Neural progenitor cell (in vitro differentiated cells): ENCODE results near the gene HMX3. TPM values are rescaled to one million over a fixed set of nuclear protein-coding genes. Genes with fewer than 3 reads are reported as not detected.

ENCODE experiments used
- DNase-seq: peaks from one replicate; pipeline ENCODE4 v3.0.0-alpha.2; 2016; ENCODE audit warnings: low spot score
- H2AFZ ChIP-seq: fragments of 200-600 bp; sonication (generic); replicated peaks from 2 replicates; pipeline ENCODE4 v1.6.1; 2016; ENCODE audit warnings: antibody characterized with exemption
- H3F3A ChIP-seq: fragments of 200-600 bp; sonication (generic); 2 replicates; pipeline ENCODE4 v1.6.1; 2016; ENCODE audit warnings: antibody characterized with exemption, low read depth
- H3K27ac ChIP-seq: fragments of 200-600 bp; sonication (generic); 2 replicates; pipeline ENCODE4 v1.5.1; 2016; ENCODE audit warnings: mild to moderate bottlenecking
- H3K27me3 ChIP-seq: fragments of 200-600 bp; sonication (generic); 2 replicates; pipeline ENCODE4 v1.6.1; 2016; ENCODE audit warnings: mild to moderate bottlenecking, moderate library complexity
- H3K36me3 ChIP-seq: fragments of 200-600 bp; sonication (generic); 2 replicates; pipeline ENCODE4 v1.5.1; 2016
- H3K4me1 ChIP-seq: fragments of 200-600 bp; sonication (generic); 2 replicates; pipeline ENCODE4 v1.6.1; 2016; ENCODE audit warnings: mixed run types
- H3K4me2 ChIP-seq: fragments of 200-600 bp; sonication (generic); 2 replicates; pipeline ENCODE4 v1.6.1; 2016
- H3K4me3 ChIP-seq: fragments of 200-600 bp; sonication (generic); 2 replicates; pipeline ENCODE4 v1.5.1; 2016
- H3K79me2 ChIP-seq: fragments of 200-600 bp; sonication (generic); 2 replicates; pipeline ENCODE4 v1.6.1; 2016; ENCODE audit warnings: low read depth
- H3K9ac ChIP-seq: fragments of 200-600 bp; sonication (generic); 2 replicates; pipeline ENCODE4 v1.6.1; 2016
- H3K9me3 ChIP-seq: fragments of 200-600 bp; sonication (generic); 2 replicates; pipeline ENCODE4 v1.5.1; 2016; ENCODE audit warnings: low read depth
- H4K20me1 ChIP-seq: fragments of 200-600 bp; sonication (generic); 2 replicates; pipeline ENCODE4 v1.6.1; 2016; ENCODE audit warnings: low read depth
- H3K27ac Mint-ChIP-seq: 3 replicates; pipeline ENCODE4 v1.8.0; 2021; ENCODE audit warnings: mixed read lengths
- H3K27me3 Mint-ChIP-seq: 2 replicates; pipeline ENCODE4 v1.8.0; 2022; ENCODE audit warnings: low read depth, mild to moderate bottlenecking, inconsistent platforms, moderate library complexity, mixed read lengths; ENCODE audit not compliant: insufficient read depth
- H3K36me3 Mint-ChIP-seq: 3 replicates; pipeline ENCODE4 v1.8.0; 2021; ENCODE audit warnings: mixed read lengths
- H3K4me1 Mint-ChIP-seq: 3 replicates; pipeline ENCODE4 v1.8.0; 2021; ENCODE audit warnings: mixed read lengths
- H3K4me3 Mint-ChIP-seq: 3 replicates; pipeline ENCODE4 v1.8.0; 2021; ENCODE audit warnings: mild to moderate bottlenecking, moderate library complexity, mixed read lengths
- H3K9me3 Mint-ChIP-seq: 3 replicates; pipeline ENCODE4 v1.8.0; 2020; ENCODE audit warnings: mixed read lengths
- CTCF ChIP-seq: fragments of 200-600 bp; sonication (generic); IDR thresholded peaks from 2 replicates; pipeline ENCODE4 v1.5.1; 2017; ENCODE audit warnings: antibody characterized with exemption, mild to moderate bottlenecking
- EZH2 ChIP-seq: fragments of 200-600 bp; sonication (generic); IDR thresholded peaks from 2 replicates; pipeline ENCODE4 v1.6.1; 2017; ENCODE audit warnings: antibody characterized with exemption, mild to moderate bottlenecking, moderate library complexity
- EZH2phosphoT487 ChIP-seq: fragments of 200-600 bp; sonication (generic); IDR thresholded peaks from 2 replicates; pipeline ENCODE4 v1.6.1; 2017; ENCODE audit warnings: antibody characterized with exemption
- total RNA-seq: library from RNA; depleted of rRNA; stranded (reverse); fragments of >200 nt; gene quantifications from 2 replicates; pipeline ENCODE4 v1.2.3, GENCODE V29; 2015; ENCODE audit warnings: low replicate concordance

HMX3 gene
- 0.12 TPM in 1 of 2 replicates, not detected in the other for total RNA-seq

- H3K27ac ChIP-seq, result no peak within 1 kb of the TSS
- H3K4me3 Mint-ChIP-seq, result peak within 1 kb of the TSS; percentile 74
- peak within 1 kb of the TSS; percentile 50 for H3K4me3 ChIP-seq
- H4K20me1 ChIP-seq, result peaks cover 82% of the 10 kb centered on the region
- H3K36me3 Mint-ChIP-seq, result no peaks in the 10 kb centered on the region
- H3K9ac ChIP-seq, result no peak within 1 kb of the TSS
- no peaks in the 10 kb centered on the region for H3K79me2 ChIP-seq
- H3K27me3 Mint-ChIP-seq, result peaks cover 85% of the 10 kb centered on the region
- DNase-seq, result peak; percentile 93
- TF ChIP-seq EZH2 (no peak), EZH2phosphoT487 (no peak), CTCF (no peak)
- H3K27me3 ChIP-seq, result peaks cover 100% of the 10 kb centered on the region
- H3K4me2 ChIP-seq, result peak within 1 kb of the TSS; percentile 69
- no peaks in the 10 kb centered on the region for H3K36me3 ChIP-seq
- H2AFZ ChIP-seq, result no peak within 1 kb of the TSS
- peaks cover 47% of the 10 kb centered on the region for H3K4me1 ChIP-seq
- H3K27ac Mint-ChIP-seq, result no peak within 1 kb of the TSS
- peaks cover 66% of the 10 kb centered on the region for H3F3A ChIP-seq
- H3K9me3 Mint-ChIP-seq, result no peaks in the 10 kb centered on the region
- peaks cover 33% of the 10 kb centered on the region for H3K4me1 Mint-ChIP-seq
- no peaks in the 10 kb centered on the region for H3K9me3 ChIP-seq
These were observed at the start of gene HMX3 for GRCh38 chr10:123135415-123136141. HMX3 (plus strand) TSS chr10:123135970; CDS start chr10:123136051, 81 bp downstream.

- Histone ChIP-seq H3K27ac (no peak overlapping the region), H3K4me2 (no peak overlapping the region), H3K9ac (no peak overlapping the region), H3K9me3 (no peaks in the 10 kb centered on the region), H3K79me2 (no peaks in the 10 kb centered on the region), H3F3A (no peaks in the 10 kb centered on the region), H3K36me3 (no peaks in the 10 kb centered on the region), H4K20me1 (no peaks in the 10 kb centered on the region), H3K4me3 (no peak overlapping the region), H3K27me3 (no peaks in the 10 kb centered on the region), H3K4me1 (peaks cover 9% of the 10 kb centered on the region), H2AFZ (no peak overlapping the region)
- no peak for DNase-seq
- Mint-ChIP-seq H3K27me3 (no peaks in the 10 kb centered on the region), H3K4me1 (peaks cover 3% of the 10 kb centered on the region), H3K27ac (no peak overlapping the region), H3K4me3 (no peak overlapping the region), H3K9me3 (no peaks in the 10 kb centered on the region), H3K36me3 (no peaks in the 10 kb centered on the region)
- no peak for TF ChIP-seq EZH2phosphoT487
- no peak for TF ChIP-seq CTCF
- no peak for TF ChIP-seq EZH2
These were observed 49.5 kb upstream of the HMX3 start for GRCh38 chr10:123086281-123086680.

- H3K36me3 Mint-ChIP-seq, result no peaks in the 10 kb centered on the region
These were observed 48.4 kb upstream of the HMX3 start for GRCh38 chr10:123087348-123087747.

More at GRCh38 chr10:123087348-123087747, 48.4 kb upstream of the HMX3 start:
- Histone ChIP-seq H3K9me3 (no peaks in the 10 kb centered on the region), H3K4me1 (peaks cover 9% of the 10 kb centered on the region), H3K36me3 (no peaks in the 10 kb centered on the region), H3K27ac (no peak overlapping the region), H2AFZ (no peak overlapping the region), H3F3A (no peaks in the 10 kb centered on the region), H3K27me3 (no peaks in the 10 kb centered on the region), H3K79me2 (no peaks in the 10 kb centered on the region), H3K4me3 (no peak overlapping the region), H3K9ac (no peak overlapping the region), H4K20me1 (no peaks in the 10 kb centered on the region), H3K4me2 (peak overlapping the region; percentile 9)
- Mint-ChIP-seq H3K27ac (no peak overlapping the region), H3K4me3 (no peak overlapping the region), H3K9me3 (no peaks in the 10 kb centered on the region), H3K4me1 (peaks cover 3% of the 10 kb centered on the region), H3K27me3 (no peaks in the 10 kb centered on the region)
- TF ChIP-seq EZH2phosphoT487, result no peak
- TF ChIP-seq CTCF, result no peak
- no peak for TF ChIP-seq EZH2
- DNase-seq, result no peak
